ENCODE measurements around the gene PDE6D.

Gene PDE6D

GRCh38 chr2:231708773-231709635 lies 72.1 kb downstream of the PDE6D start:
- no peak for DNase-seq (ENCODE audit: insufficient read length, low spot score)
- FAIRE-seq, result no peak
- TF ChIP-seq POLR2A (IDR thresholded peaks at IDR 0.05; ENCODE audit: low read depth, low read length), result no peak

GRCh38 chr2:231707927-231708772 lies 72.9 kb downstream of the PDE6D start, which contains the start of gene PTMA:
PTMA (plus strand) TSS chr2:231708525; CDS start chr2:231708707, 182 bp downstream.
- peak; percentile 97 for DNase-seq (ENCODE audit: insufficient read length, low spot score)
- no peak for FAIRE-seq
- TF ChIP-seq POLR2A (IDR thresholded peaks at IDR 0.05; ENCODE audit: low read depth, low read length), result peak; percentile 88

GRCh38 chr2:231707625-231707926 lies 73.5 kb downstream of the PDE6D start:
- 0 out of 2 replicates have a peak, but pooled peaks have one; percentile 18 for TF ChIP-seq POLR2A (IDR thresholded peaks at IDR 0.05; ENCODE audit: low read depth, low read length)
- DNase-seq (ENCODE audit: insufficient read length, low spot score) (no peak), FAIRE-seq (no peak)

GRCh38 chr2:231706731-231707624 lies 74.1 kb downstream of the PDE6D start:
- FAIRE-seq, result peak; percentile 30
- TF ChIP-seq POLR2A (IDR thresholded peaks at IDR 0.05; ENCODE audit: low read depth, low read length), result peak; percentile 34
- DNase-seq (ENCODE audit: insufficient read length, low spot score), result peak; percentile 97

- no peak for FAIRE-seq
- DNase-seq (ENCODE audit: insufficient read length, low spot score), result no peak
Observed at GRCh38 chr2:231704017-231704416, 77.1 kb downstream of the PDE6D start.

GRCh38 chr2:231701456-231702373 lies 79.4 kb downstream of the PDE6D start:
- TF ChIP-seq POLR2A (IDR thresholded peaks at IDR 0.05; ENCODE audit: low read depth, low read length), result no peak
- no peak for DNase-seq (ENCODE audit: insufficient read length, low spot score)
- no peak for FAIRE-seq

More at GRCh38 chr2:231704017-231704416, 77.1 kb downstream of the PDE6D start:
- no peak for TF ChIP-seq POLR2A (IDR thresholded peaks at IDR 0.05; ENCODE audit: low read depth, low read length)

- DNase-seq (ENCODE audit: insufficient read length, low spot score) (no peak), FAIRE-seq (no peak)
- no peak for TF ChIP-seq POLR2A (IDR thresholded peaks at IDR 0.05; ENCODE audit: low read depth, low read length)
Observed at GRCh38 chr2:231699006-231699405, 82.1 kb downstream of the PDE6D start.

GRCh38 chr2:231696004-231696367 lies 85.1 kb downstream of the PDE6D start:
- no peak for FAIRE-seq

GRCh38 chr2:231693956-231694355 lies 87.1 kb downstream of the PDE6D start:
- FAIRE-seq (no peak), DNase-seq (ENCODE audit: insufficient read length, low spot score) (no peak)
- TF ChIP-seq POLR2A (IDR thresholded peaks at IDR 0.05; ENCODE audit: low read depth, low read length), result no peak

More at GRCh38 chr2:231696004-231696367, 85.1 kb downstream of the PDE6D start:
- DNase-seq (ENCODE audit: insufficient read length, low spot score), result no peak
- no peak for TF ChIP-seq POLR2A (IDR thresholded peaks at IDR 0.05; ENCODE audit: low read depth, low read length)

- TF ChIP-seq POLR2A (IDR thresholded peaks at IDR 0.05; ENCODE audit: low read depth, low read length), result no peak
- DNase-seq (ENCODE audit: insufficient read length, low spot score), result no peak
- no peak for FAIRE-seq
Observed at GRCh38 chr2:231692847-231693246, 88.2 kb downstream of the PDE6D start.

- FAIRE-seq (no peak), DNase-seq (ENCODE audit: insufficient read length, low spot score) (no peak)
- TF ChIP-seq POLR2A (IDR thresholded peaks at IDR 0.05; ENCODE audit: low read depth, low read length), result no peak
Observed at GRCh38 chr2:231691251-231691772, 89.8 kb downstream of the PDE6D start.

GRCh38 chr2:231689124-231689893 lies 91.8 kb downstream of the PDE6D start:
- DNase-seq (ENCODE audit: insufficient read length, low spot score) (no peak), FAIRE-seq (no peak)
- no peak for TF ChIP-seq POLR2A (IDR thresholded peaks at IDR 0.05; ENCODE audit: low read depth, low read length)
